GM19239 (cell line): Measurements from ENCODE around the gene IBA57.

Experiments
- DNase-seq: peaks from one replicate; pipeline ENCODE4 v3.0.0; 2011; ENCODE audit warnings: low spot score; ENCODE audit not compliant: insufficient read length
- FAIRE-seq: peaks from 2 replicates; lab custom pipeline; 2011; peaks lifted over from hg19 to GRCh38; lab: Jason Lieb, UNC

Gene IBA57

DNA sequence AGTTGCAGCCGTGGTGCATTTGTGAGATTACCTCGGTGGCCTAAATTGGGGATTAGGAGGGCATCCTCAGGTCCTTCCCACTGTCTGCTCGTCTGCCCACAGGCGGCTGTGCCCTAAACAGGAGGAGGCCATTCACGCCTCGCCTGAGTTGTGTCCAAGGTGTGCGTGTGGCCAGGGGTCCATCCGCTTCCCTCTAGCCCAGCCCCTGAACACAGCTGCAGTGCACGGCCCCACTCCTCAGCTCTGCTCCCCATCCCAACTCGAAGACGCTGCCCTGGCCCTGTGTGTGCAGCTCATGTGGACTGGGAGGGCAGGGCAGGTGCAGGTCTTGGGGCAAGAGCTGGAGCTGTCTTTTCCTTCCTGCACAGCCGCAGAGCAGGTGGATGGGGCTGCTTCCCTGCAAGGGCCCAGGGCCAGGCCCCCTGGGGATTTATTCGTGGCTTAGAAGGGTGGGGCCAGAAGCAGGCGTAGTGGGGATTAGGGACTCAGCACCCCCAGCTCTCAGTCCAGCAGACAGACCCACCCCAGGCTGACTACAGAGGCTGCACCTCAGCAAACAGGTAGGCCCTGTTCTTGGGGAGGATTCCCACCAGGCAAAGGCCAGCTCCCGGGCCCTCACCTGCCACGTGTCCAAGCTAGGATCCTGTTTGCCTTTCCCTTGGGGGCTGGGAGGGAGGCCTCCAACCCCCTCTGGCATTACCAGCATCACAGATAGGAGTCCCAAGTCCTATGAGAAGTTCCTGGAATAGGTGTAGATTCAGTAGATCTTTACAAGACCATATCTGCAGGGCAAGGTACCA lies 21.2 kb upstream of the IBA57 start:
- FAIRE-seq = no peak
- DNase-seq = no peak

DNA sequence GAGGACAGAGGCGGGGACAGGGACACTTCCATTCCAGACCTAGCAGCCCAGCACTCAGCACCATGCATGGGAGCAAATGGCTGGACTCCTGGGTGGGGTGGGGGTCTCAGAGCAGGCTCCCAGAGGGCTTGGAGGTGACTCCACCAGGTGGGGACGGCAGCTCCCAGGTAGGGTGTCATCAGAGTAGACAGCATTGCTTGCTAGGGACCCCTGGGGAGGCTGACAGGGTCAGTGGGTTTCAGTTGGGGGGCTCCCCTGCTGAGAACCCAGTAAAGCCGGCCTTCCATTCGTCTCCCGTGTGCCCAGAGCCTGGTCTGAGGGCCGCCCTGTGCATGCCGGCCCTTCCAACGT lies 20.6 kb upstream of the IBA57 start:
- DNase-seq = no peak

DNA sequence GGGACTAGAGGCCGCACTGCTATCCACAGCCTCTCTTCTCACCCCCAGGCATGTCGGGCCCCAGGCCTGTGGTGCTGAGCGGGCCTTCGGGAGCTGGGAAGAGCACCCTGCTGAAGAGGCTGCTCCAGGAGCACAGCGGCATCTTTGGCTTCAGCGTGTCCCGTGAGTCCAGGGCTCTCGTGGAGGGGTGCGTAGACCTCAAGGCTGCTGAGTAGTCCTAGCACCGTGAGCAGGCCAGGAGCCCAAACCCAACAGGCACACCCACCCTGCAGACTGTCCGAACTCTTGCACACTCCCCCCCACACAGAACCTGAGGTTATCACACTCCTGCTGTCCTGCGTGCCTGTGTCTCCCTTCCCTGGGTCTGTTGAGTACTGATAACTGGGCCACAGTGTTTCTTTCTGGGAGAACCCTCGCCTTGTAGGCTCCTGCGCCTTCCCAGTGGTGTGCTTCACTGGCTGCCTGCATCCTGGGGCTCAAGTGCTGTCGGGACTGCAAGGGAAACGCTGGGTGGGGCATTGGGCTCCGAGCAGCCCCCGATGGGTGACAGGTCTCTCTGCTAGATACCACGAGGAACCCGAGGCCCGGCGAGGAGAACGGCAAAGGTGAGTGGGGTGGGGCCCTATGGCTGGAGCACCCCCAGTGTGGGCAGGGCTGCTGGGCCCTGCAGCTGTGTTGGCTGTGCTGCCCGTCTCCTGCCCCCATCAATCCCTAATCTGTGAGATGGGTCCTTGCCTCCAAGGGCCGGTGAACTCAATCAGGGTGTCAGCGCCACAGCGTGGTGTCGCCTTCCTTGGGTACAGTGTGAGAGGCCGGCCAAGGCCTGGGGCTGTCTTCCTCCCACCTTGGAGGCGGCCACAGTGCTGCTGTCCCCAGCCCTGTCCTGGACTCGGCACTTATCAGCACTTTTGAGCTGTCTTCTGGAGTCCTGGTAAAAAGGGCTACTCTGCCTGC lies 19.9 kb upstream of the IBA57 start:
- no peak for FAIRE-seq
- no peak for DNase-seq

More for the DNA sequence above, 20.6 kb upstream of the IBA57 start:
- no peak for FAIRE-seq

DNA sequence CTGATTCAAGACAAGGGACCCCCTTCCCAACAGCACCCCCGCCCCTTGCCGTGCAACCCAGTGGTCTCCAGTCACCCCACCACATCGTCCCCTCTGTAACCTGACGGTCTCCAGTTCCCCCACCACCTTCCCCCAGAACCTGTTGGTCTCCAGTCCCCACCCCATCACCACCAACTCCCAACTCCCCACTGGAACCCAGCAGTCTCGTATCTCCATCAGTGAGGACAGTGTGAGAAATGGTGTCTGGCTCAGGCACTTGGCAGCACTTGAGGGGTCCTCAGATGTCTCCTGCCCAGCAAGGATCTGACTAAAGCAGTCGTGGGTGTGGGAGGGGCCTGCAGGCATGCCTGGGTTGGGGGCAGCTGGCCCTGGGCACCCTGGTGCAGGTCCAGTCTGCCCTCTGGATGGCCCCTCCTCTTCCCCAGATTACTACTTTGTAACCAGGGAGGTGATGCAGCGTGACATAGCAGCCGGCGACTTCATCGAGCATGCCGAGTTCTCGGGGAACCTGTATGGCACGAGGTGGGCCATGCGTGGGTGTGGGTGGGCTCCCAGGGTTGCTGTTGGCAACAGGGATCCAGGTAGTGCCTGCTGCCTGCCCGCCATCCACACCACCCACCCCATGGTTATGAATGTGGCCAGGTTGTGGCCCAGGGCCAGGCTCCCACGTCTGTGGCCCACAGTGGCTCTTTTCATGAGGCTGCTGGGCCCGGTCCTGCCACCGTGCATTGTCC lies 19.0 kb upstream of the IBA57 start:
- FAIRE-seq = no peak
- no peak for DNase-seq

DNA sequence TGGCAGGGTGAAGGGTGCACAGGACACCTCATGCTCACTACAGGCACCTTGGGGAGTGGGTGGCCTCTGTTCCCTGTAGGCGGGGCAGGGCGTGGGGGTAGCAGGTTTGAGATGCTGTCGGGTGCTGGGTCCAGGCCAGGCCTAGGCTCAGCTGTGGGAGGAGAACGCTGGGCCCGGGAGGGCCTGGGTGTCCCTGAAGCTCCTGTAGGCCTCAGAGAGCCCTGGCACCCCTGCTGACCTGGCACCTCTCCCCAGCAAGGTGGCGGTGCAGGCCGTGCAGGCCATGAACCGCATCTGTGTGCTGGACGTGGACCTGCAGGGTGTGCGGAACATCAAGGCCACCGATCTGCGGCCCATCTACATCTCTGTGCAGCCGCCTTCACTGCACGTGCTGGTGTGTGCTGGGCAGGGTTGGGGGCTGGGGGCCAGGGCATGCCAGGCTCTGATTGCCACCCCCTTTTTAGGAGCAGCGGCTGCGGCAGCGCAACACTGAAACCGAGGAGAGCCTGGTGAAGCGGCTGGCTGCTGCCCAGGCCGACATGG lies 18.4 kb upstream of the IBA57 start:
- no peak for FAIRE-seq
- DNase-seq = no peak

DNA sequence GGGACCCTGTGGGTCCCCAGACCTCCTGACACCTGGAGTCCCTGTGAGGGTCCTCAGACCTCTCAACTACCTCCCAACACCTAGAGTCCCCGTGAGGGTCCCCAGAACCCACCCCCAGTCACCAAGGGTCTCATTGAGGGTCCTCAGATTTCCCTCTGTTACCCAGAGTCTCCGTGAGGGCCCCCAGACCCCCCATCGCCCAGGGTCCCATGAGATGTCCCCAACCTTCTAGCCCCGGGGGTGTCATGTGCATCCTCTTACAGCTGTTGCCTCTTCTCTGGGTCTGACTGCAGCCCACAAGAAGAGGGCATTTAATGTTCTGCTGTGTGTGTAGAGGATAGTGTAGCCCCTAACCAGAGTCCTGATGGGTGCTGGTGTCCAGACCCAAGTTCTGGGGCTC lies 17.8 kb upstream of the IBA57 start:
- DNase-seq (no peak), FAIRE-seq (no peak)

DNA sequence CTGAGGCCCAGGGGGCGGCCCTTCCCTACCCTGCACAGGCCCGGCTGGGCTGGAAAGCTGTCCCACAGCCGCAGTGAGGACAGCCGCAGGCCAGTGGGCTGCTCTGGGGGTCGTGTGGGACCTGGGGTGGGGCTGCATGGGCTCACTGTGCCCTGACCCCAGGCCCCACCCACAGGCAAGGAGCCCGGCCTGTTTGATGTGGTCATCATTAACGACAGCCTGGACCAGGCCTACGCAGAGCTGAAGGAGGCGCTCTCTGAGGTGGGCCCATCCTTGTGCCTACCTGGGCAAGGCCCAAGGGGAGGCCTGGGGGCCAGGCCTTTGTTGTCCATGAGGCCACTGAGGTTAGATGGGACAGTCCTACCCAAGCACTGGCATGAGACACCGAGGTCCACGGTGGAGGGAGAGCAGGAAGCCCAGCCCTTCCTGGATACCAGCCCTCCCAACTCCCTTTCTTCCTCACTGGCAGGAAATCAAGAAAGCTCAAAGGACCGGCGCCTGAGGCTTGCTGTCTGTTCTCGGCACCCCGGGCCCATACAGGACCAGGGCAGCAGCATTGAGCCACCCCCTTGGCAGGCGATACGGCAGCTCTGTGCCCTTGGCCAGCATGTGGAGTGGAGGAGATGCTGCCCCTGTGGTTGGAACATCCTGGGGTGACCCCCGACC lies 17.3 kb upstream of the IBA57 start:
- FAIRE-seq = no peak
- DNase-seq = no peak

DNA sequence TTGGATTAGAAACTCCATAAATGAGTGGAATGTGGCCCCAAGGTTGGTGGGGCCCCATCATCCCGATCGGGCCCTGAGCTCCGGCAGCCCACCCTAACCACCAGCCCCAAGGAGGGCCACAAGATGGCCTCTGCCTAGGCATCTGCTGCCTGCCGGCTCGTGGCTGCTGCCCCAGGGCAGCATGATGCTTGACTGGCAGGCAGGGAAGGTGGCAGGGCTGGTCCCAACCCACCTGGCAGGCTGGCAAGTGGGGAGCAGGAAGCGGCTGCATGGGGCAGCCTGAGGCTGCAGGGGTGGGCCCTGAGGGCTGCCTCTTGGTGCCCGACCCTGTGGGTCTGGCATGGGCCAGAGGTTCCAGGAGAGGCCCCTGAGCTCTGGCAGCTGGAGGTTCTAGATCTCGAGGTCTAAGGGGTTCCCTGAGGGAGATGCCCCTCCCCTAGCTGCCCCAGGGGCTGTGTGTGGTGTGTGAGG lies 16.6 kb upstream of the IBA57 start:
- FAIRE-seq = no peak
- no peak for DNase-seq

DNA sequence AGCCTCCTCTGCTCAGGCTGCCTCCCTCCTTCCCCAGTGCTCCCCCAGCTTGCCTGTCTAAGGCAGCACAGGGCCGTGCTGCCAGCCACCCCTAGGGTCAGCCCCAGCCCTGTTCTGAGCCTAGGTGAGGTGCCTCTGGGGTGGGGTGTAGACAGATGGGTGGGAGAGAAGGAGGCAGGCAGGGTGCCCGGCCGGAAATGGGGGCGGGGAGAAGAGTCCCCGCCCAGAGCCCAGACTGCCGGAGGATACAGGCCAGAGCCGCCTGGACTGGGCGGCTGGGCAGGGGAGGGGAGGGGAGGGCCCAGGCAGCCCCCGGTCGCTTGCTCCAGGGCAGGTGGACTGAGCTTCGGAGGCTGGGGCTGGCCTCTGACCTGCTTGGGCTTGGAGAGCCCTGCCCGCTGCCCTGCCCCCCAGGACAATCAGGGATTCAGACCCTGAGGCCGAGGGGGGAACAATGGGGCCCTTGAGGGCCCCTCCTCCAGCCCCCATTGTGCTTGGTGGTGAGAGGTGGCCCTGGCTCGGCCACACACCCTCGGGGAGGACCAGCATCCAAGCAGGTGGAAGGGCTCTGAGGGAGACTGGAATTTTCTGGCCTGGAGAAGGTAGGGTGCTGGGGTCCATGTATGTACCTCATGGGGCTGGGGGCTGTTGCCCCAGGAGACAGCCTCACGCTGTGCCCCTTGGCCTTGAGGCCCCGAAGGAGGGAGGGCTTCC lies 16.0 kb upstream of the IBA57 start, which contains the start of gene GJC2:
GJC2 (plus strand) TSS at position 525 of the 714 bp plus-strand sequence. CDS start 7,829 bp downstream, outside the sequence.
- FAIRE-seq (no peak), DNase-seq (no peak)

DNA sequence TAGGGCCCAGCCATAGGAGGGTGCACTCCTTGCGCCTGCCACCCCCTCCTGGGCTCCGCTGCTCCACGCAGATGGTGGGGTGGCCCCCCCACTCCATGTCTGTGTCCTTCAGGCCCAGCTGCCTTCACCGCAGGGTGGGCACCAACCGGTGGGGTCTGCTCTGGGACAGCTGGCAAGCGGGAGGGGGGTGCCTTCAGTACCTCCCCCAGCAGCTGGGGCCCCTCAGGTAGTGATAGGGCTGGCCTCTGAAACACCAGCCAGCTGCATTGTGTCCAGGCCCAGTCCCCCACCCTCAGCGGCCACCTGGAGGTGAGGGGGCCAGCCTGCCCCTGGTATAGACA lies 15.5 kb upstream of the IBA57 start:
- DNase-seq (no peak), FAIRE-seq (no peak)

DNA sequence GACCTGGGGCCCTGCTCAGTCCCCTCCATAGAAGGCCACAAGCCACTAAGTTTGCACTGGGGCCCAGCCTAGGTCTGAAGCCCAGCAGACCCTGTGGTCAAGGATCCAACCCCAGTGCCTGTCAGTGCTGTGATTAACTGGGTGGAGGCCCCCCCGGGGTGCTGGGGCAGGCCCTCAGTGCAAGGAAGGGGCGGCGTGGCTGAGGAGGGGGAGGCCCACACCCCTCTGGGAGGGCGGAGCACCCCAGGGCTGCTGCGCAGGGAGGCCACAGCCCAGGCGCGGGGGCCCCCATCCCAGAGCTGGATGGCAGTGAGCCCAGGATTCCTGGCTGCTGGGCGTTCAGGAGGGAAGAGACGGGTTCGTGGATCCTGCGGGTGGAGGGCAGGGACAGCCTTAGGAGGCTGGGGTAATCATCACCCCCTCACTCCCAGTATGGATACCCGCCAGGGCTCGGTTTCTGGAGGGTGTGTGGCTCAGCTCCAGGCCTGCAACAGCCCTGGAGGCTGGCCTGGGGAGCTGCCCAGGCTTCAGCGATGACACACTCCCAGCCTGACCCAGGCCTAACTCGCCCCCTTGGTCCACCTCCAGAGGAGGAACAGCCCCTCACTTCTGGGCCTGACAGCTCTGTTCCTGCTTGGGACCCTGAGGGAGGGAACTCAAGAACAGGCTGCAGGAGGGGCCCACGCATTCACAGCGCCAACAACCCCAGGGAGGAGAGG lies 15.0 kb upstream of the IBA57 start:
- FAIRE-seq (no peak), DNase-seq (no peak)

DNA sequence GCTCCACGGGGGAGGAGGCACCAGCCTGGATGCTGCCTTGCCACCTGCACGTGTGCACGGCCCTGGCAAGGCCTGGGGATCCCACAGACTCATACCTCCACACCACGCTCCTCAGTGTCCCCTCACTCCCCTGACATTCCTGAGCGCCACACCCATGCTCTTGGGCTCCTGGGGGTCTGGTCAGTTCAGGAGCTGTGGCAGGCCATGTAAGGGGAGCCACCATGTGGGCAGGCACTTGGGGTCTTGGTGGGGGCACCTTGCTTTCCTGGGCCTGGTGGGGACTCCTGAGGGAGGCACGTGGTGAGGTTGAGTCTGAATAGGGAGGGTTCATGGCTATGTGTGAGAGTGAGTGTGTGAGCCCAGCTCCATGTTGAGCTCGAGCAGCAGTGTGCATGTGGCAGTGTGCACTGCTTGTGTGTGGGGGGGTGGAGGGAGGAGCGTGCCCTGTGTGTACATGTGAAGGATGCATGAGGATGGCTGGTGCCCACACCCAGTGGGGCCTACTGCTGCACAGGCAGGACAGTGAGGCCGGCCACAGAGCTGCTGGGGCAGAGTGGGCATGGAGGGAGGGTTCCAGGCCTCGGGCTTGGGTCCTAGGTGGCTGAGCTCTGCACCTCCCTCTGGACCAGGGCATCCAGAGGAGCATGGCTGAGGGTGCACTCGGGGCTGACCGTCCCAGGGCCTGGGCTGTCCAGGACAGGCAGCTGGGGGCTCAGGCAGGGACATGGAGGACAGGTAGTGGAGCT lies 14.3 kb upstream of the IBA57 start:
- FAIRE-seq (no peak), DNase-seq (no peak)

DNA sequence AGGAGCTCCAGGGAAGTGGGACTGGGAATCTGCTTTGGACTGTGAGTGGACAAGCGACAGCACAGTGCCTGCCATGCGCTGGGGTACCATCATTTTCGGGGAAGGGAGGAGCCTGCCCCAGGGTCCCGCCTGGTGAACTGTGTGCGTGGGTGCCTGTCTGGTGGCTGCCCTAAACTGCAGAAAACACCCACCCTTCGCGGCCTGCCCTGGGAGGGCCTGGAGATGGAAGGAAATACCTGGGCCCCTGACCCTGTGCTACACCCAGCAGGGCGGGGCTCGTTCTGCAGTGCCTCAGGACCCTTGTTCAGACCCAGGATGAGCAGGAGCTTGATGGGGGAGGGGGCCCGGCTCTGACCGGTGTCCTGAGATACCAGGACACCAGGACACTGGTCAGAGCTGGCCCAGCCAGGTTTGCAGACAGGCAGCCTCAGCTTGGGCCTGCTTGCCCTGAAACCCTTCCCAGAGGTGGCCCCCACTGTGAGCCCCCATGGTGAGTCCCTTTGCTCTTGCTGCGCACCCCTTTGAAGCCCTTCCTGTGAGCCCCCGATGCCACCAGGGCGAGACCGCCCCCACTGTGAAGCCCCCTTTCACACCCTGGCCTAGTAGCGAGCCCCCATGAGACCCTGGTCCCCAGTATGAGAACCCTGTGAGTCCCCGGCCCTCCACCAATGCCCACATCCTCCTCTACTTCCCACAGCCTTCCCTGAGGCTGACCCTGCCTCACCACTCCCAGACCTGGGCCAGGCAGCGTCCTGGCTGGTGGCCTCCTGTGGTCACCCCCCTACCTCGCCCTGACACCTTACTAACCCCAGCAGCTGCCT lies 13.3 kb upstream of the IBA57 start:
- FAIRE-seq (no peak), DNase-seq (no peak)

DNA sequence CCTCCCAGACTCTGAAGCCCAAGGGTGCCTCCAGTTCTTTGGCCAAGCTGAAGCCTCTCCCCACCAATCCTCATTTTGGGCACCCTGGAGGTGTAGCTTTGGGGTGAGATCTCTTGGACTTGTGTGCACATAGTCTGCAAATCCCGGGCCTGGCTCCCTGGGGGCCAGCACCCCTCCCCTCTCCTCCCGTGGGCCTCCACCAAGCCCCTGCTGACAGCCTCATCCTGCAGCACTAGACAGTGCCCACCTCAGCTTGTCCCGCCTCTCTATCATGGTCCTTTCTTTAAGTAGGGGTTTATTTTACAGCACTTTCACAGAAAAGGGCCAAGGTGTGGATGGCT lies 12.7 kb upstream of the IBA57 start:
- no peak for DNase-seq
- no peak for FAIRE-seq

DNA sequence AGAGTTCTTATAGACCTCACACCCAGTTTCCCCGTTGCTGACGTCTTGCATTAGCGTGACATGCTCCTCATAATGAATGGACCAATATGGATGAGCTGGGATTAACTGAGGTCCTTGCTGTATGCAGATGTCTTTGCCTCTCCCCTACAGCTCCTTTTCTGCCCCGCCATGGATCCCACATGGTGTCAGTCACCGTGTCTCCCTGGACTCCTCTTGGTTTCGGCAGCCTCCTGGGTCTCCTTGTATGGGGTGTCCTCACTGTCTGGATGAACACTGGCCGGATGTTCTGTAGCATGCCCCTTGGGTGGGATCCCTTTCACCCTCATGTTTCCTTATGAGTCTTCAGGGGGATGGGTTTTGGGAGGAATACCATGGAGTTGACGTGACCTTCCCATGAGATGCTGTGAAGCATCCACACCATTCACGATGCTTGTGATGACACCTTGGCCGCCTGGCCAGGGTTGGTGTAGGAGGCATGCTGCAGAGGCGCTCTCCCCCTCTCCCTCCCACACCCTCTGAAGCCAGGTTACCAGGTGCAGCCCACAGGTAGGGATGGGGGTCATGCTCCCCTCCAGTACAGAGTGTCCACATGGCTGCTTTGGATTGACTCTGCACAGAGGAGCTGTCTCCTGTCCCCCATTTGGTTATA lies 11.5 kb upstream of the IBA57 start:
- FAIRE-seq = no peak
- DNase-seq = no peak

DNA sequence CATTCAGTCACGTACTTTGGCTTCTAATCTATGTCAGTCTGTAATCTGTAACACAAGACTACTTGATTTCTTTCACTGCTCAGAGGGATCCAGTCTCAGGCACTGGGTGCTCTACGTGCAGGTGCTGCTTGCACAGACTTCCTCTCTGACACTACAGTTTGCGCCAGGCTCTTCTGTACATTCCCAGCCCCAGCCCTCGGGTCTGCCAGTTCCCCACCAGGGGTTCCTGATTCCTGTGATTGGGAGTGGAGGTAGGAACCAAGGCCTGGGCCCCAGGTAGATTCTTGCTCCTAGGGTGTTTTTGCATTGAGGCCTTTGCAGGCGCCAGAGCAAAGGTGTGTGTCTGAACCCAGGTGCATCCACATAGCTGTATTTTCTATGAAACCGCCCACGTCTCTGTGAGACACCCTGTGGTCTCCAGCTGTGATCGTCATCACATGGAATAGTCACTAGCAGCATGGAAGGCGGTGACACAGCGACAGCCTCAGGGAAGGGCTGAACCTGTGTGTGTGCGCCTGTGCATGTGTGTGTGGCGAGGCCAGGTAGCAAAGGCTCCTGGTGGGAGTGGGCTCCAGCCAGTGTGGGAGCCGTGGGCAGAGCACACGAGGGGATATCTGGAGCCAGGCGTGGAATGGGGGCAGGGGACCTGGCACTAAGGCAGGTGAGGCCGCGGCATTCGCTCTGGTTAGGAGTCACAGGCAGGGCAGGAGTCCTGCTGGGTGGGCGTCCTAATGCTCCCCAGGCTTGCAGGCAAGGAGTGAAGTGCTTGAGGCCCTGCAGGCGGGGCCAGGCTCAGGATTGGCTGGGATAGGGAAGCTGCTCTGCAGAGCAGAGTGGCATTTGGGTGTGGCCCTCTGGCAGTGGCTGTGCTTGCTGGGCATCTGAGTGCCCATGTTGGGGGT lies 10.7 kb upstream of the IBA57 start:
- no peak for FAIRE-seq
- no peak for DNase-seq
